HG03354 (cell line): ENCODE measurements around the gene FCER2.
A peak's percentile ranks its signal among the peaks of the same experiment; 100 is the strongest.

Experiments
- ATAC-seq: cut with Tn5 transposase; IDR thresholded peaks from one replicate; pipeline ENCODE4 v1.9.1; 2021; ENCODE audit warnings: mild to moderate bottlenecking; ENCODE audit not compliant: unreplicated experiment, poor library complexity, severe bottlenecking

Gene FCER2

GRCh38 chr19:7734220-7735203, 32.6 kb upstream of the FCER2 start:
- ATAC-seq: no peak

- no peak for ATAC-seq
Measured at GRCh38 chr19:7733376-7733775, 31.4 kb upstream of the FCER2 start.

- ATAC-seq: no peak
Measured at GRCh38 chr19:7732045-7732444, 30.1 kb upstream of the FCER2 start, which contains the start of gene CLEC4G. Gene CLEC4G, minus strand, starts transcription at chr19:7732110. Its CDS starts 8 bp downstream, at chr19:7732102.

GRCh38 chr19:7731615-7732014, 29.7 kb upstream of the FCER2 start:
- ATAC-seq: no peak

- ATAC-seq: no peak
Measured at GRCh38 chr19:7731218-7731595, 29.3 kb upstream of the FCER2 start.

- no peak for ATAC-seq
Measured at GRCh38 chr19:7730286-7731217, 28.6 kb upstream of the FCER2 start.

- ATAC-seq: no peak
Measured at GRCh38 chr19:7729831-7730285, 27.9 kb upstream of the FCER2 start.

- no peak for ATAC-seq
Measured at GRCh38 chr19:7729211-7729610, 27.3 kb upstream of the FCER2 start.

- no peak for ATAC-seq
Measured at GRCh38 chr19:7725791-7726190, 23.9 kb upstream of the FCER2 start.

GRCh38 chr19:7722231-7722651, 20.3 kb upstream of the FCER2 start:
- ATAC-seq: peak; percentile 73

- ATAC-seq: no peak
Measured at GRCh38 chr19:7720351-7720750, 18.4 kb upstream of the FCER2 start.

- no peak for ATAC-seq
Measured at GRCh38 chr19:7718668-7719067, 16.7 kb upstream of the FCER2 start.

- no peak for ATAC-seq
Measured at GRCh38 chr19:7716762-7717161, 14.8 kb upstream of the FCER2 start.

- ATAC-seq: no peak
Measured at GRCh38 chr19:7715671-7716070, 13.7 kb upstream of the FCER2 start.

- ATAC-seq: no peak
Measured at GRCh38 chr19:7710616-7711015, 8.7 kb upstream of the FCER2 start.

GRCh38 chr19:7709932-7710460, 8.1 kb upstream of the FCER2 start:
- ATAC-seq: no peak

GRCh38 chr19:7706955-7707456, 5.1 kb upstream of the FCER2 start:
- no peak for ATAC-seq

GRCh38 chr19:7706188-7706954, 4.4 kb upstream of the FCER2 start:
- ATAC-seq: no peak
